NB4 (cell line): ENCODE measurements around the gene ZNF77.

Experiments used
- CTCF ChIP-seq: IDR thresholded peaks from one replicate; pipeline ENCODE4 v1.5.1; 2012; ENCODE audit warnings: low read depth, low read length
- MAX ChIP-seq: IDR thresholded peaks from 2 replicates; pipeline ENCODE4 v1.6.1; 2011; ENCODE audit warnings: low read depth, low read length
- MYC ChIP-seq: IDR thresholded peaks from 2 replicates; pipeline ENCODE4 v1.6.1; 2011; ENCODE audit warnings: low read depth, low read length
- POLR2A ChIP-seq: IDR thresholded peaks from 2 replicates; pipeline ENCODE4 v1.6.1; 2011; ENCODE audit warnings: mild to moderate bottlenecking; ENCODE audit not compliant: insufficient read length; ENCODE audit errors: extremely low read depth

DNA sequence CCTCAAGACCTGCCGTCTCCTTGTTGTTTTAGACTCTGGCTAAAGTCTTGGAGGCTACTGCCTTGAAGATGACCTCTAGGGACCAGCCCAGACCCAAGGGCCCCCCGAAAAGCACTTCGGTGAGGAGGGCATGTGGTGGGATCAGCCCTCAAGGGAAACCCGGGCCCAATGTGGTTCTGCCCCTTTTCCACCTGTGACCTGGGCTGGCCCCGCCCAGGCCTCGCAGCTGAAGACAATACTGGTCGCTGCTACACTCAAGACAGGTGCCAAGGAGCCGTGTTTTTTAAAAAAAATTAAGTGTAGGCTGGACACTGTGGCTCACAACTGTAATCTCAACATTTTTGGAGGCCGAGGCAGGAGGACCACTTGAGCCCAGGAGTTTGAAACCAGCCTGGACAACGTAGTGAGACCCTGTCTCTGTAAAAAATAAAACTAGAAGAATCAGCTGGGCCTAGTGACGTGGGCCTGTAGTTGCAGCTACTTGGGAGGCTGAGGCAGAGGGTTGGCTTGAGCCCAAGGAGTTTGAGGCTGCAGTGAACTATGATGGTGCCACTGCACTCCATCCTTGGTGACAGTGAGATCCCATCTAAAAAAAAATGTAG lies 33.5 kb upstream of the ZNF77 start:
- TF ChIP-seq CTCF: no peak
- TF ChIP-seq MAX: no peak
- TF ChIP-seq MYC: no peak
- TF ChIP-seq POLR2A: no peak
